IMR-90 (cell line): Measurements from ENCODE around the gene TMCC1.

Source experiments
- BHLHE40 ChIP-seq: fragments of 150-350 bp; IDR thresholded peaks from 2 replicates; pipeline ENCODE4 v1.6.1; 2016; ENCODE audit warnings: mild to moderate bottlenecking, low read depth, low read length
- CEBPB ChIP-seq: IDR thresholded peaks from 2 replicates; pipeline ENCODE4 v1.6.1; 2012; ENCODE audit warnings: low read depth, low read length, improper control_type of control experiment
- CHD1 ChIP-seq: IDR thresholded peaks from 2 replicates; pipeline ENCODE4 v1.6.1; 2012; ENCODE audit warnings: low read depth, low read length, improper control_type of control experiment
- FOS ChIP-seq: fragments of 150-350 bp; IDR thresholded peaks from 2 replicates; pipeline ENCODE4 v1.6.1; 2016; ENCODE audit warnings: low read depth, low read length
- POLR2A ChIP-seq: IDR thresholded peaks from 2 replicates; pipeline ENCODE4 v1.6.1; 2012; ENCODE audit warnings: mild to moderate bottlenecking, low read depth, low read length
- RAD21 ChIP-seq: IDR thresholded peaks from 2 replicates; pipeline ENCODE4 v1.6.1; 2012; ENCODE audit warnings: low read length, improper control_type of control experiment
- RFX5 ChIP-seq: IDR thresholded peaks from 2 replicates; pipeline ENCODE4 v1.8.0; 2012; ENCODE audit warnings: low read depth, mild to moderate bottlenecking, low read length, moderate library complexity
- SMC3 ChIP-seq: fragments of 150-350 bp; IDR thresholded peaks from 2 replicates; pipeline ENCODE4 v1.6.1; 2016; ENCODE audit warnings: low read depth, mild to moderate bottlenecking, antibody characterized with exemption, low read length, moderate library complexity
- USF2 ChIP-seq: fragments of 150-350 bp; IDR thresholded peaks from 2 replicates; pipeline ENCODE4 v1.6.1; 2017; ENCODE audit warnings: mild to moderate bottlenecking, antibody characterized with exemption, low read length, low read depth
- TF ChIP-seq, protein P1 (sequence below): conservative IDR thresholded peaks from 2 replicates; pipeline ENCODE4 v1.5.1; 2012; ENCODE audit warnings: mild to moderate bottlenecking, low read depth, low read length, improper control_type of control experiment

DNA sequence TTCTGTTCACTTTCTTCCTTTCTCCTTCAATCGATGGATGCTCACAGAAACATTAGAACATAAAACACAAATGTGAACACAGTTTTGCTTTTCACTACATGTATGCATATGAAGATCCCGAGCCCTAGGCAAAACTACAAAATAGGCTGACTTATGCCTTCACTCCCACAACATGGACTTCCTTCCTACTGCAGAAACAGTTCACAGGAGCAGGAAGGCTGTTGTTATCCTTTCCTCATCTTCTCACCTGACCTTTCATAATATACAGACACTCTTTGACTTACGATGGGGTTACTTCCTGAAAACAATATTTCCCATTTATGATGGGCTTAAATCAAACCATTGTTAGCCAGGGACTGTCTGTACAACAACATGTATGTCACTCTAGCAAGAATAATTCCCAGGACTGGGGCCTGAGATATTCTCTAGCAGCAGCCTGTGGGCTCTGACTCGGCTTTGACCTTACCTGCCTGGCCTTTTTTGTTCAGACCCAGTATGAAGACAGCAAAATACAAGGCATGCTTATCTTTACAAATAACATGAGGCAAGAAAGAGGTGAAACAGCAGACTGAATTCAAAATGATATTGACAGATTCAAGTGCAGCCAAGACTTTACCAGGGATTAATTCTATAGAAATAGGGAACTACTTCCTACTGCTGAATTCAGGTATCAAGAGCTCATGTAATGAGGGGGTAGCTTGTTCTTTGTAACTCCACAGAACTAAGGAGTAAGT lies 235.2 kb downstream of the TMCC1 start:
- no peak for TF ChIP-seq FOS
- no peak for TF ChIP-seq CEBPB
- no peak for TF ChIP-seq BHLHE40
- TF ChIP-seq, protein P1, sequence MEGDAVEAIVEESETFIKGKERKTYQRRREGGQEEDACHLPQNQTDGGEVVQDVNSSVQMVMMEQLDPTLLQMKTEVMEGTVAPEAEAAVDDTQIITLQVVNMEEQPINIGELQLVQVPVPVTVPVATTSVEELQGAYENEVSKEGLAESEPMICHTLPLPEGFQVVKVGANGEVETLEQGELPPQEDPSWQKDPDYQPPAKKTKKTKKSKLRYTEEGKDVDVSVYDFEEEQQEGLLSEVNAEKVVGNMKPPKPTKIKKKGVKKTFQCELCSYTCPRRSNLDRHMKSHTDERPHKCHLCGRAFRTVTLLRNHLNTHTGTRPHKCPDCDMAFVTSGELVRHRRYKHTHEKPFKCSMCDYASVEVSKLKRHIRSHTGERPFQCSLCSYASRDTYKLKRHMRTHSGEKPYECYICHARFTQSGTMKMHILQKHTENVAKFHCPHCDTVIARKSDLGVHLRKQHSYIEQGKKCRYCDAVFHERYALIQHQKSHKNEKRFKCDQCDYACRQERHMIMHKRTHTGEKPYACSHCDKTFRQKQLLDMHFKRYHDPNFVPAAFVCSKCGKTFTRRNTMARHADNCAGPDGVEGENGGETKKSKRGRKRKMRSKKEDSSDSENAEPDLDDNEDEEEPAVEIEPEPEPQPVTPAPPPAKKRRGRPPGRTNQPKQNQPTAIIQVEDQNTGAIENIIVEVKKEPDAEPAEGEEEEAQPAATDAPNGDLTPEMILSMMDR, result no peak
- TF ChIP-seq USF2, result no peak
- no peak for TF ChIP-seq POLR2A
- no peak for TF ChIP-seq CHD1
- no peak for TF ChIP-seq SMC3
- no peak for TF ChIP-seq RFX5
- no peak for TF ChIP-seq RAD21
